Effector memory CD4-positive, alpha-beta T cell (primary cell): ENCODE results near the gene DNAJC15.

Source experiments
- DNase-seq, 3 donors: peaks; one replicate each; pipeline ENCODE4 v3.0.0-alpha.2; 2020
- H3K27ac ChIP-seq: 2 replicates; pipeline ENCODE4 v1.7.0; 2013; ENCODE audit warnings: mild to moderate bottlenecking, low read length, moderate library complexity; ENCODE audit not compliant: insufficient read depth, poor library complexity, severe bottlenecking
- H3K27me3 ChIP-seq: replicated peaks from 2 replicates; pipeline ENCODE4 v1.7.0; 2013; ENCODE audit warnings: mild to moderate bottlenecking, low read length; ENCODE audit not compliant: insufficient read depth, control insufficient read depth, poor library complexity, severe bottlenecking
- H3K36me3 ChIP-seq: 2 replicates; pipeline ENCODE4 v1.7.0; 2013; ENCODE audit warnings: mild to moderate bottlenecking, low read length, moderate library complexity; ENCODE audit not compliant: control insufficient read depth, insufficient read depth
- H3K4me1 ChIP-seq: 2 replicates; pipeline ENCODE4 v1.7.0; 2013; ENCODE audit warnings: low read length, mild to moderate bottlenecking; ENCODE audit not compliant: control insufficient read depth, insufficient read depth, poor library complexity, severe bottlenecking
- H3K4me3 ChIP-seq: 2 replicates; pipeline ENCODE4 v1.7.0; 2013; ENCODE audit warnings: low read length, low read depth, mild to moderate bottlenecking; ENCODE audit not compliant: insufficient read depth, poor library complexity, severe bottlenecking
- H3K9me3 ChIP-seq: 2 replicates; pipeline ENCODE4 v1.7.0; 2013; ENCODE audit warnings: mild to moderate bottlenecking, low read length, moderate library complexity; ENCODE audit not compliant: control insufficient read depth

DNAJC15 gene

DNA sequence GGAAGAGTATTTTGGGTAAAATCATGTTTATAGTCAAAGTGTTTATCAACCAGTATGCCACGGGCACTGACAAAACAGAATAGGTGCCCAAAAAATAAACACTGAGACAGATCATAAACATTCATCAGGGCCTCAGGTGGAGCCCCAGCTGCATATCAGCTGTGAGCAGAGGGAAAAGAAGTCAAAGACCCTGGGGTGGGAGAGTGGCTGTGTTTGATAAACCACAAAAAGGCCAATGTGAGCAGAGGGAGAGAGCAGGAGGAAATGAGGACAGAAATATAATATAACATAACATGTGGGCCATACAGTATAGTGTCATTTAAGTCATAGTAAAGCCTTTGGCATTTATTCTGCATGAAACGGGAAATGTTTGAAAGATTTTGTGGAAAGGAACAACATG, 21.4 kb upstream of the DNAJC15 start:
- Histone ChIP-seq H3K27ac (no peak overlapping the region), H3K36me3 (no peaks in the 10 kb centered on the region), H3K27me3 (no peaks in the 10 kb centered on the region), H3K4me3 (no peak overlapping the region), H3K4me1 (no peaks in the 10 kb centered on the region), H3K9me3 (no peaks in the 10 kb centered on the region)
- no peak for DNase-seq

DNA sequence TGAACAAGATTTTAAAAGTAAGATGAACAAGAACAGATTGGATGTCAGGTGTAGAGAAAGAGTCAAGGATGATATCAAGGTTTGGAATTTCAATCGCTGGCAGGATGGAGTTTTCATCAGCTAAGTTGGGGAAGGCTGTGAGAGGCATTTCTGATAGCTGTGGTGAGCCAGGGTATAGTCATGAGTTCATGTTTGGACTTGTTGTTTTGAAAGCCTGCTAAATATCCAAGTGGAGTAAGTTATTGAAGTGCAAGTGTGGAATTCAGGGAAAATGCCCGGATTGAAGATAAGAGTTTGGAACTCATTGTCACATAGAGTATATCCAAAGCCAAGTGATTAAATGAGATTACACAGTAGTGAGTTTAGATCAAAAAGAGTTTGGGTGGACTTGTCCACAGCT, 20.4 kb upstream of the DNAJC15 start:
- no peak overlapping the region for H3K4me3 ChIP-seq
- H3K27me3 ChIP-seq = no peaks in the 10 kb centered on the region
- H3K27ac ChIP-seq = no peak overlapping the region
- H3K9me3 ChIP-seq = no peaks in the 10 kb centered on the region
- no peaks in the 10 kb centered on the region for H3K36me3 ChIP-seq
- no peaks in the 10 kb centered on the region for H3K4me1 ChIP-seq
- DNase-seq = no peak

DNA sequence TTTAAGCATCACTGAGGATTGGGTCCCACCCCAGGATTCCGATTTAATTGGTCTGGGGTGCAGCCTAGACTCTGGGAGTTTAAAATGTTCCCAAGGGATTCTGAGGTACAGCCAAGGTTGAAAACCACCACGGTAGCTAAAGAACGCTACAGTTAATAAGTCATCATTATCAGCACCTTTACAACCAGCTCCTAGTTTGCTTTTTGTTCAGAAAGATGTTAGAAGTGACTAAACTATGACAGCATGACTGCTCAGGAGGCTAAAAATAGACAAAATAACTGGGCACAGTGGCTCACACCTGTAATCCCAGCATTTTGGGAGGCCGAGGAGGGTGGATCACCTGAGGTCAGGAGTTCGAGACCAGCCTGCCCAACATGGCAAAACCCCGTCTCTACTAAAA, 19.7 kb upstream of the DNAJC15 start:
- H3K36me3 ChIP-seq = no peaks in the 10 kb centered on the region
- no peak overlapping the region for H3K27ac ChIP-seq
- H3K9me3 ChIP-seq = no peaks in the 10 kb centered on the region
- no peaks in the 10 kb centered on the region for H3K27me3 ChIP-seq
- H3K4me1 ChIP-seq = no peaks in the 10 kb centered on the region
- H3K4me3 ChIP-seq = no peak overlapping the region
- DNase-seq = no peak

DNA sequence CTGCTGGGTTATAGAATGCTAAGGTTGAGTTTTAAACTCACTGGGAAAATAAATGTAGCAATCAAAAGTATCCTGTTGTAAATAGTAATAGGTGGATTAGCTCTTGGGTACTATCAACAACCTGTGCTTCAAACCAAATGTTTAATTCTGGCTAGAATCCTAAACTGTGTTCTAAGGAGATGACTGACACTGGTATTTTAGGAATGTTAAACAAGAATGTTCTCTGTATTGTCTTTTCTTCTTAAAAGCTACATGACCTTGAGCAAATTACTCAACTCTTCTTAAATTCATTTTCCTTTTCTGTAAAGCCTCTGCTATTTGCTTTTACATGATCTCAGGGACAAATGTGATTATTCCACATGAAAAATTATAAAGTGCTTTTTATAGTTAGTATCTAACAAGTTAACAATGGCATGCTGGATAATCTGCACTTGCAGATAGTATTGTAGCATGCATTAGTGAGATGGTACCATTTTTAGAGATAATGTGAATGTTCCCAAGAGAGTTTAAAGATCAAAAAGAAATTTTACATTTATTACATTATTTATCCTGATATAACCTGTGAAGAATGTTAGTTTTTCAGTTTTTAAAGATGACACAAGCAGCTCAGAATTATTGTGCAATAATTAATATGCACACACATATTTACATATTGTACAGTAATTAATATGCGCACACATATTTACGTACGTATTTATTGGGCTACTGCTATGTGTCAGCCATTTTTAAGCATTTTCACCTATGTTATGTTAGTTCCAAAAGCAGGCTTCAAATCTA, 17.7 kb upstream of the DNAJC15 start:
- Histone ChIP-seq H3K4me1 (no peaks in the 10 kb centered on the region), H3K27me3 (no peaks in the 10 kb centered on the region), H3K9me3 (no peaks in the 10 kb centered on the region), H3K4me3 (no peak overlapping the region), H3K36me3 (no peaks in the 10 kb centered on the region), H3K27ac (no peak overlapping the region)
- no peak for DNase-seq

DNA sequence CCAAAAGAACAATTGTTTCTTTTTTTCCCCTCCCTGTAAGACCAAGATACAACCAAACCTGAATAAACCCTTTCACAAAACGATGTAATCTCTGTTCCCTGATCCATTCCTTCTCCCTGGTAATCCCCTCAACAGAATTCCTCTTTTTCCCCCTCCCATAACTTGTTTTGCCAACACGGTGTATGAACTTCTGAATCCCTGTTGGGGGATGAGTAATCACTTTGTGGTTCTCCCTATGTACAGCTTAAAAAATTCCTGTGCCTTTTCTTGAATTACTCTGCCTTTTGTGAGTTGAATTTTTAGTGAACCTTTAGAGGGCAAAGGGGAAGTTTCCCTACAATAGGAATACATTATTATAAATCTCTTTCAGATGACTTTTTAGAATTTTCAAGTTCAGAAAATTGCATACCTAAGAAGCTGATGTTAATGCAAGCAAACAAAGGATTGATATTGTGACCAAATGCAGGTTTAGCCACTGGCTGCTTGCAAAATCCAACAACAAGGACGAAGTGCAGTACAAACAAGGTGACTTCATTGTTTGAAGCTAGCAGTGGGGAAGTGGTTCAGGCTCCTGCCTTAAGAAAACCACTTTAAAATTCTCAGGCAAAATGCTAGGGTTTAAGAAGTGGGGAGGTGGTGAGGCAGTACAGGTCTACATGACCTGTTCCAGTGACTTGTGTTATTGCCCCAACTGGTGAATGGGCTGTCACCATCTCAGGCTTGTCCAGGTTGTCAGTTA, 16.3 kb upstream of the DNAJC15 start:
- no peak overlapping the region for H3K27ac ChIP-seq
- no peaks in the 10 kb centered on the region for H3K4me1 ChIP-seq

DNA sequence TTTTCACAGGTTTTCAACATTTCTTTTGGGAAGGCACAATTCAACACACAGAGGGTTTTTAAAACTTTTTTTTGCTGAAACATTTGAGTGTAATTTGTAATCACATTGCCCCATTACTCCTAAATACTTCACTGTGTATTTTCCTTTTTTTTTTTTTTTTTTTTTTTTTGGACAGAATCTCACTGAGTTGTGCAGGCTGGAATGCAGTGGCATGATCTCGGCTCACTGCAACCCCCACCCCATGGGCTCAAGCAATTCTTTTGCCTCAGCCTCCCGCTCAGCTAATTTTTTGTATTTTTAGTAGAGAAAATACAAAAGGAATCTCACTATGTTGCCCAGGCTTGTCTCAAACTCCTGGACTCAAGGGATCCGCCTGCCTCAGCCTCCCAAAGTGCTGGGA, 14.8 kb upstream of the DNAJC15 start:
- no peaks in the 10 kb centered on the region for H3K9me3 ChIP-seq
- no peaks in the 10 kb centered on the region for H3K4me1 ChIP-seq
- DNase-seq = no peak
- no peaks in the 10 kb centered on the region for H3K36me3 ChIP-seq
- H3K27me3 ChIP-seq = no peaks in the 10 kb centered on the region
- no peak overlapping the region for H3K27ac ChIP-seq
- no peak overlapping the region for H3K4me3 ChIP-seq

More for the DNA sequence above, 16.3 kb upstream of the DNAJC15 start:
- DNase-seq = no peak
- Histone ChIP-seq H3K4me3 (no peak overlapping the region), H3K9me3 (no peaks in the 10 kb centered on the region), H3K36me3 (no peaks in the 10 kb centered on the region), H3K27me3 (no peaks in the 10 kb centered on the region)

DNA sequence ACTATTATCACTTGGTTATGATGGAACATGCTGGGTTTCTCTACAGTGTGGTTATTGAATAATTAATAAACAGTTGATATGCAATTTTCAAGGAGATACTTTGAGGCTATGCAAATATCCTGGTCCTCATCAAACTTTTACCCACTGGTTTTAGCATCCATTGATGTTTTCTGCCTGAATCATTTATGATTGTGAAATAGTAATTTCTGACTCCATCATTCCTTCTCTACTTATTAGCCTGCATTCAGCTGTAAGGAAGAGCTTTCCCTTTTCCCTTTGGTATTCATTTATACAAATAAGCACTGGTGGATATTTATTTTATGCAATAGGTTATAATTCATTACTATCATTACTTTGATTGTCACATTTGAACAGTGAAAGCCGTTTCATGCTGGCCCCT, 13.9 kb upstream of the DNAJC15 start:
- H3K4me1 ChIP-seq = no peaks in the 10 kb centered on the region
- no peak overlapping the region for H3K4me3 ChIP-seq
- H3K27ac ChIP-seq = no peak overlapping the region
- H3K36me3 ChIP-seq = no peaks in the 10 kb centered on the region
- H3K27me3 ChIP-seq = no peaks in the 10 kb centered on the region
- DNase-seq = no peak
- H3K9me3 ChIP-seq = no peaks in the 10 kb centered on the region

DNA sequence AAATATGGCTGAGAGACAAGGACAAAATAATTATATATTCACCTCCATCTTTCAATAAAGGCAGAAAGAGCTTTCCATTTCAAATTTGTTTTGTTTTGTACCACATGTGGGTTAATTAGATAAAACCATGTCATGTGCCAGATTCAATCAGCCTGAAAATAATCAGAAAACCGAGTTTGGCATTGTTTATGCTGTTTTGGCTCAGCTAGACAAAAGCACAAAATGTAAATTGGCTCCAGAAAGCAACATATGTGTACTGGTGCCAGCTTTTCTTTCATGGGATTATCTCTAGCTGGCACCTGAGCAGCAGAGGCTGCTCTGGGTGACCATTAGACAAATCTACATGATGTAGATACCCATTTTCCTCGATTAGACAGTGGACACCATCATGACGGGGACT, 9.2 kb upstream of the DNAJC15 start:
- Histone ChIP-seq H3K36me3 (no peaks in the 10 kb centered on the region), H3K4me1 (no peaks in the 10 kb centered on the region), H3K27me3 (no peaks in the 10 kb centered on the region), H3K9me3 (no peaks in the 10 kb centered on the region), H3K27ac (no peak overlapping the region), H3K4me3 (no peak overlapping the region)
- DNase-seq = no peak

DNA sequence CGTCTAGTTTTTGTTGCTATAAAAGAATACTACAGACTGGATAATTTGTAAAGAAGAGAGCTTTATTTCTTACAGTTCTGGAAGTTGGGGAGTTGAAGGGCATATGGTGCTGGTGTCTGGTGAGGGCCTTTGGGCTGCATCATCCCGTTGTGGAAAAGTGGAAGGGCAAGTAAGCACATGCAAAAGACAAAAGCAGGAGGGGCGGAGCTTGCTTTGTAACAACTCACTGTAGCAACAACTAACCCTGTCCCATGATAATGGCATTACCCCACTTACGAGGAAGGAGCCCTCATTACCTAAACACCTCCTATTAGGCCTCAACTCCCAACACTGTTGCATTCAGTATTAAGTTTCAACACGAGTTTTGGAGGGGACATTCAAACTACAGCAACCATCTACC, 7.2 kb upstream of the DNAJC15 start:
- no peaks in the 10 kb centered on the region for H3K9me3 ChIP-seq
- no peaks in the 10 kb centered on the region for H3K36me3 ChIP-seq
- DNase-seq = no peak
- no peak overlapping the region for H3K27ac ChIP-seq
- no peaks in the 10 kb centered on the region for H3K4me1 ChIP-seq
- H3K4me3 ChIP-seq = no peak overlapping the region
- H3K27me3 ChIP-seq = no peaks in the 10 kb centered on the region

DNA sequence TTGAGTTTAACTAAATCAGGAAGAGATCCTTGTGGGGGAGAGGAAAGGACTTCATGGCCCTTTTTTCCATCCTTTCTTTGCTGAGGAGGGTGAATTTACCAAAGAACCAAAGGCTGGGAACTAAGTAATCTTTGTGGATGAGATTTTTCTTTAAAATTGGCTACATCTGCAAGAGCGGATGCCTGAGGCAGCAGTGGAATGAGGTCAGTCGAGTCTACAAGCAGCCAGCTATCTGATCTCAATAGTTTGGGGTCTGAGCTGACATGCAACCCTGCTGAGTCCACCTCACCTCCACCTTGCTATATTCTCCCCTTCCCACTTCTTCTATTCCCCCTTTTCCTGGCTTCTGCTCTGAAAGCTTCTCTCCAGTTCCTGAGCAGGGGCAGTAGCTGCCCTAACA, 3.6 kb upstream of the DNAJC15 start:
- Histone ChIP-seq H3K9me3 (no peaks in the 10 kb centered on the region), H3K4me1 (peaks cover 11% of the 10 kb centered on the region), H3K27ac (no peak overlapping the region), H3K27me3 (no peaks in the 10 kb centered on the region), H3K36me3 (no peaks in the 10 kb centered on the region), H3K4me3 (no peak overlapping the region)
- no peak for DNase-seq
